GM13976 (cell line): ENCODE data around the gene CDH23.

Source experiments
- DNase-seq: peaks from one replicate; pipeline ENCODE4 v3.0.0; 2012; ENCODE audit warnings: low spot score
- in situ Hi-C: fragments of 300-500 bp; cut with MboI; formaldehyde crosslinking; loops from one replicate; pipeline ENCODE4 v1.12.0; 2022; ENCODE audit warnings: low sequenced_read_pairs, mixed read lengths, inconsistent platforms; ENCODE audit not compliant: unreplicated experiment
- TF ChIP-seq, protein P1 (sequence below): IDR thresholded peaks from 2 replicates; pipeline ENCODE4 v1.5.1; 2012; ENCODE audit warnings: borderline replicate concordance, mild to moderate bottlenecking; ENCODE audit not compliant: insufficient read depth; ENCODE audit errors: extremely low read depth, missing control alignments, control extremely low read depth

CDH23 gene

GRCh38 chr10:71401056-71401455 lies 4.3 kb downstream of the CDH23 start:
- no peak for DNase-seq
- TF ChIP-seq, protein P1, sequence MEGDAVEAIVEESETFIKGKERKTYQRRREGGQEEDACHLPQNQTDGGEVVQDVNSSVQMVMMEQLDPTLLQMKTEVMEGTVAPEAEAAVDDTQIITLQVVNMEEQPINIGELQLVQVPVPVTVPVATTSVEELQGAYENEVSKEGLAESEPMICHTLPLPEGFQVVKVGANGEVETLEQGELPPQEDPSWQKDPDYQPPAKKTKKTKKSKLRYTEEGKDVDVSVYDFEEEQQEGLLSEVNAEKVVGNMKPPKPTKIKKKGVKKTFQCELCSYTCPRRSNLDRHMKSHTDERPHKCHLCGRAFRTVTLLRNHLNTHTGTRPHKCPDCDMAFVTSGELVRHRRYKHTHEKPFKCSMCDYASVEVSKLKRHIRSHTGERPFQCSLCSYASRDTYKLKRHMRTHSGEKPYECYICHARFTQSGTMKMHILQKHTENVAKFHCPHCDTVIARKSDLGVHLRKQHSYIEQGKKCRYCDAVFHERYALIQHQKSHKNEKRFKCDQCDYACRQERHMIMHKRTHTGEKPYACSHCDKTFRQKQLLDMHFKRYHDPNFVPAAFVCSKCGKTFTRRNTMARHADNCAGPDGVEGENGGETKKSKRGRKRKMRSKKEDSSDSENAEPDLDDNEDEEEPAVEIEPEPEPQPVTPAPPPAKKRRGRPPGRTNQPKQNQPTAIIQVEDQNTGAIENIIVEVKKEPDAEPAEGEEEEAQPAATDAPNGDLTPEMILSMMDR, result no peak
- in situ Hi-C loops, result no loop called here

DNA sequence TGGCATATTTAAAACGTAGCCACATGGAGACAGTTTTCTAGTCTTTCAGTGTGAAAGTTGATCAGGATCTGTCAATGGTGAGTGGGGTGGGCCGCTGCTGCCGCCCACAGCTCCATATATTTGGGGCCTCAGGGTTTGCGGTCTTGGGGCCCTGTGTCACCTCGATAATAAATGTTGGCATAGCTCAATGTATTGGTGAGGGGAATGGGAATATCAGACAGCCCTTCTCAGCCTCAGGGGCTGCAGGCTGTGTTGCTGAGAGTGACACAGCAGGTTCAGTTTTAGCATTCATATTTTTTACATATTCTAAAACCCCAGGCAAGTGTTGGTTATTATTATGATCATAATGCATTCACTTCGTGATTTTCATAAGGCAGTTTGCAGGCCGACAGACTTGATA lies 5.3 kb downstream of the CDH23 start:
- TF ChIP-seq, protein P1, result no peak
- no peak for DNase-seq
- in situ Hi-C loops, result no loop called here

DNA sequence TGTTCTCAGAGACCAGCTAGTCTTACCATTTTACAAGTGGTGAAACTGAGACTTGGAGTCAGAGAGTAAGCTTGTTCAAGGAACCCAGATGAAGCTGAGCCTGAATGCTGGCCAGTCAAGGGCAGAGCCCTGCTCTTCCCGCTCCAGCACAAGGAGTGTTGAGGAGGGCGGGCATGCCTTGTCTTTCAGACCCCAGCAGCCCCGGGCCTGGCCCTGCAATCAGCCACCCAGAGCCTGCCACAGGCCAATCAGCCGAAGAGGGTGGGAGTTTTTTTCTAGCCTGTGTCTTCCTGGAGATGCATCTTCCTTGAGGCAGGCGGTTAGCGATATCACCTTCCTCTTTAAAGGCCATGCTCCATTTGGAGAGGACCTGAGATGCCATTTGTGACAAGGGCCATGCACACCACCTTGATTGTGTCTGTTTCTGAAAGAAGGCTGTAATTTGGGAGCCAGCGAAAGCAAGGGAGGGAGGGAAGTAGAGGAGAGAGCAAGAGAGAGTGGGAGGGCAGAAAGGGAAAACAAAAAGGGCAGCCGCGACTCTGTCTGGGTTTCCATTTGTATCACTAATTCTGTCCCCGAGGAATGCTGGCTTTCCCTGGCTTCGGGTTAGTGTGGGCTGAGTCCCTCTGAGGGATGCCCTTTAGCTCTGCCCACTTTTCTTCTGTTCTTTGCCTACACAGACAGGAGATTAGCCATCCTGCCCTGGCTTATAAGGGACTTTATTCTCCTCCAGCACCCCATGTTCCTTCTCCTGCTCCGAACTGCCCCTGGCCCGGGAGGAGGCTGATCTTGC lies 8.0 kb downstream of the CDH23 start:
- in situ Hi-C loops, result no loop called here
- no peak for DNase-seq
- TF ChIP-seq, protein P1, result no peak

DNA sequence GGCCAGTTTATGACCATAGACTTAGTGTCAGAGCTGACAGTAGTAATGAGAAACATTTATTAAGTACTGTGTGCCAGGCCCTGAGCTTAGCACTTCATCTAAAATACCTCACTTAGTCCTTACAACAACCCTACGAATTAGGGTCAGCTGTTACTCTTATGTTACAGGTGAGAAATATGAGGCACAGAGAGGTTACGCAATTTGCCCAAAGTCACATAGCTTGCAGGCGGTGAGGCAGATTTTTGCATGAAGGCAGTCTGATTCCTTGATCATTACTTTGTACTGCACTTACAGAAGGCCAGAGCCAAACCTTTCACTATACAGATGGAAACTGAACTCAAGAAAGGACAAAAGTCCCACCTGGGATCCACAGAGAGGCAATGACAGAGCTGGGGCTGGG lies 10.2 kb downstream of the CDH23 start:
- in situ Hi-C loops, result no loop called here
- no peak for DNase-seq
- TF ChIP-seq, protein P1, result no peak

DNA sequence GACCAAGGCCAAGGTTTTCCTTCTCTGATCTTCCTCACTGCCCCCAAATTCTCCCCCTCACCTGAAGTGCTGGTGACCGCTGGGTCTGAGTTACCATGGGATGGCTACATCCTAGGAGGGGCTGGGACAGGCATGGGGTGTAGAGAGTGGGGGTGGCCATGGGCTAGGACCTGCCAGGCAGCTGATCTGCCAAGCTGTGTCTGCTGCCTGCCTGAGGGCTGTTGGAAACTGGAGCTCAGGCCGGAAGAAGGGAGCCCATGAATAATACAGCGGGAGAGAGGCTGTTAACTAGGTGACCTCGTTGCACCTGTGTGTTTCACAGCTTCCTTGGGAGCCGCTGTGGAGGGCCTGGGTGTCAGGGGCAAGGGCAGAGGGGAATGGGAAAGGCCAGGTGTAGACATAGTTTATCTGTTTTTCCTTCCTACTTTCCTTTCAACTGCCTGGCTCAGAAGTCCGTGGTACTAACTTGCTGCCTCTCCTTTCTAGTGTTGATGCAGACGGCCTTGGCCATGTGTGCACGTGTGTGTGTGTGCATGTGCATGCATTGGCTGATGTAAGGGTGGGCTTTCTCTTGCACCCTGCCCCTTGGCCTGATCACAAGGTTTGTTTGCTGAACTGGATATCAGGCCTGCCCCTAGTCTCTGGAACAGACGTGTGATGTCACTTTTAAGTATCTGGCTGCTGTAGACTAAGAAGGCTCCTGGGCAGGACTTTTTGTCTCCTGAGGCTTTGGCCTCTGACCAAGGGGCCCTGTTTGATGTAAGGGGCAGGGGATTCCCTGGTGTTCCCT lies 11.9 kb downstream of the CDH23 start:
- in situ Hi-C loops, result no loop called here
- DNase-seq, result no peak
- TF ChIP-seq, protein P1, result no peak

GRCh38 chr10:71409516-71410104 lies 12.9 kb downstream of the CDH23 start:
- TF ChIP-seq, protein P1, result no peak
- in situ Hi-C loops, result no loop called here
- DNase-seq, result no peak
